HepG2 (cell line): ENCODE measurements around the gene SLC19A1.

Experiments
- HHEX ChIP-seq: IDR thresholded peaks from 2 replicates; pipeline ENCODE4 v1.6.1; 2016; ENCODE audit warnings: control low read depth
- RELA ChIP-seq: sonication (generic); formaldehyde crosslinking; IDR thresholded peaks from 2 replicates; pipeline ENCODE4 v1.4.0; 2020; ENCODE audit warnings: missing genetic modification reagents
- YY1 ChIP-seq: IDR thresholded peaks from 2 replicates; pipeline ENCODE4 v1.6.1; 2011; ENCODE audit warnings: low read length, low read depth, moderate library complexity, mild to moderate bottlenecking; ENCODE audit not compliant: insufficient read depth, insufficient replicate concordance
- ZNF121 ChIP-seq: sonication (generic); formaldehyde crosslinking; IDR thresholded peaks from 2 replicates; pipeline ENCODE4 v1.5.0; 2020; ENCODE audit warnings: mild to moderate bottlenecking, missing genetic modification reagents
- ZNF576 ChIP-seq: sonication (generic); formaldehyde crosslinking; IDR thresholded peaks from 2 replicates; pipeline ENCODE4 v1.4.0; 2020; ENCODE audit warnings: mild to moderate bottlenecking, missing genetic modification reagents
- ZNF782 ChIP-seq: sonication (generic); formaldehyde crosslinking; IDR thresholded peaks from 2 replicates; pipeline ENCODE4 v1.4.0; 2020; ENCODE audit warnings: missing genetic modification reagents, mild to moderate bottlenecking, borderline replicate concordance
- TF ChIP-seq, protein P1 (sequence below): sonication (generic); formaldehyde crosslinking; IDR thresholded peaks from 2 replicates; pipeline ENCODE4 v1.4.0; 2020; ENCODE audit warnings: missing genetic modification reagents

- TF ChIP-seq RELA (CRISPR knock-in tag) (no peak), YY1 (no peak), ZNF121 (CRISPR knock-in tag) (no peak), ZNF576 (no peak), ZNF782 (no peak), HHEX (CRISPR knock-in tag) (no peak)
- TF ChIP-seq, protein P1, sequence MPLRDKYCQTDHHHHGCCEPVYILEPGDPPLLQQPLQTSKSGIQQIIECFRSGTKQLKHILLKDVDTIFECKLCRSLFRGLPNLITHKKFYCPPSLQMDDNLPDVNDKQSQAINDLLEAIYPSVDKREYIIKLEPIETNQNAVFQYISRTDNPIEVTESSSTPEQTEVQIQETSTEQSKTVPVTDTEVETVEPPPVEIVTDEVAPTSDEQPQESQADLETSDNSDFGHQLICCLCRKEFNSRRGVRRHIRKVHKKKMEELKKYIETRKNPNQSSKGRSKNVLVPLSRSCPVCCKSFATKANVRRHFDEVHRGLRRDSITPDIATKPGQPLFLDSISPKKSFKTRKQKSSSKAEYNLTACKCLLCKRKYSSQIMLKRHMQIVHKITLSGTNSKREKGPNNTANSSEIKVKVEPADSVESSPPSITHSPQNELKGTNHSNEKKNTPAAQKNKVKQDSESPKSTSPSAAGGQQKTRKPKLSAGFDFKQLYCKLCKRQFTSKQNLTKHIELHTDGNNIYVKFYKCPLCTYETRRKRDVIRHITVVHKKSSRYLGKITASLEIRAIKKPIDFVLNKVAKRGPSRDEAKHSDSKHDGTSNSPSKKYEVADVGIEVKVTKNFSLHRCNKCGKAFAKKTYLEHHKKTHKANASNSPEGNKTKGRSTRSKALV (CRISPR knock-in tag): no peak
These were observed 23.5 kb downstream of the SLC19A1 start for GRCh38 chr21:45518742-45519141.
